ENCODE results near the gene LSR. TPM values are rescaled to one million over a fixed set of nuclear protein-coding genes. Genes with fewer than 3 reads are reported as not detected.

Gene LSR
- total RNA-seq, 2 experiments from 2014 or later: 20.0 to 20.6 TPM

GRCh38 chr19:35316560-35316959, 67.8 kb downstream of the LSR start:
- CTCF ChIA-PET: interaction anchor here (1.4 kb wide), 1 partner anchor 193 kb away, joined by 3 read pairs; no protein-coding TSS in a partner anchor
- H3K27me3 Mint-ChIP-seq: peaks cover 3% of the 10 kb centered on the region

More at GRCh38 chr19:35316560-35316959, 67.8 kb downstream of the LSR start:
- ATAC-seq: no peak
- H3K4me1 Mint-ChIP-seq (ENCODE audit: low read depth): peaks cover 10% of the 10 kb centered on the region
- DNase-seq: no peak
- intact Hi-C loops (cut with micrococcal nuclease): no loop called here
- no peak overlapping the region for H3K4me3 Mint-ChIP-seq
- POLR2A ChIA-PET: no interaction called here
- no peaks in the 10 kb centered on the region for H3K36me3 Mint-ChIP-seq (ENCODE audit: low read depth)
- H3K9me3 Mint-ChIP-seq: no peaks in the 10 kb centered on the region
- no peak for TF ChIP-seq CTCF (IDR thresholded peaks at IDR 0.05)
- H3K27ac Mint-ChIP-seq: no peak overlapping the region

Other genes with a start within 250 kb of the LSR start
- gene GRAMD1A, start 248.7 kb upstream of the LSR start, total RNA-seq: 100 to 1,000 TPM; 128 to 134 TPM
- gene SCN1B, start 218.5 kb upstream of the LSR start, total RNA-seq: under 1 TPM; 0.63 to 0.90 TPM
- gene HPN, start 207.3 kb upstream of the LSR start, total RNA-seq: under 1 TPM in 1 of 2 experiments, not detected in 1; 0.11 TPM
- gene FXYD3, start 133.2 kb upstream of the LSR start, total RNA-seq: not detected
- under 1 TPM; 0.25 to 0.27 TPM for gene LGI4, start 113.9 kb upstream of the LSR start, total RNA-seq
- gene FXYD1, start 110.2 kb upstream of the LSR start, total RNA-seq: 1 to 10 TPM in 1 of 2 experiments, not detected in 1; 1.9 TPM
- under 1 TPM in 1 of 2 experiments, not detected in 1; 0.38 TPM for gene FXYD7, start 105.7 kb upstream of the LSR start, total RNA-seq
- gene FXYD5, start 94.3 kb upstream of the LSR start, total RNA-seq: 100 to 1,000 TPM; 225 to 241 TPM
- not detected for gene FAM187B, start 20.3 kb upstream of the LSR start, total RNA-seq
- 100 to 1,000 TPM; 111 to 115 TPM for gene USF2, start 20.0 kb downstream of the LSR start, total RNA-seq
- gene HAMP, start 33.5 kb downstream of the LSR start, total RNA-seq: under 1 TPM in 1 of 2 experiments, not detected in 1; 0.32 TPM
- gene MAG, start 43.2 kb downstream of the LSR start, total RNA-seq: under 1 TPM; 0.20 to 0.31 TPM
- gene CD22, start 80.2 kb downstream of the LSR start, total RNA-seq: 1 to 10 TPM; 2.3 to 2.8 TPM
- not detected for gene FFAR1, start 98.9 kb downstream of the LSR start, total RNA-seq
- 1 to 10 TPM; 1.1 to 1.2 TPM for gene FFAR3, start 109.5 kb downstream of the LSR start, total RNA-seq
- under 1 TPM; 0.18 to 0.56 TPM for gene GPR42, start 122.1 kb downstream of the LSR start, total RNA-seq
- gene FFAR2, start 199.3 kb downstream of the LSR start, total RNA-seq: not detected
- gene KRTDAP, start 241.5 kb downstream of the LSR start, total RNA-seq: not detected